A549 (cell line): Measurements from ENCODE around the gene TBC1D22A. TPM values are rescaled to one million over a fixed set of nuclear protein-coding genes. Genes with fewer than 3 reads are reported as not detected.

Experiments used
- ATAC-seq, 2 experiments: fragments of 200-7000 bp in 1 of 2; fragments of >200 bp in 1 of 2; cut with Nextera tagmentation in 1 of 2; cut with Tn5 transposase in 1 of 2; 3 replicates each; pipeline versions ENCODE4 v1.8.0 to v1.9.1; 2018 to 2020; ENCODE audit warnings: mild to moderate bottlenecking in 1 of 2, moderate library complexity in 1 of 2
- CTCF ChIA-PET: fragments of 300-600 bp; sonication (Branson Sonifier 250); formaldehyde crosslinking; extraction: SDS; loops from one replicate; lab custom pipeline; 2021; ENCODE audit warnings: antibody characterized with exemption, inconsistent platforms; lab: Yijun Ruan, JAX
- POLR2A ChIA-PET: fragments of 350-600 bp; formaldehyde crosslinking; extraction: SDS; loops from one replicate; lab custom pipeline; 2021; ENCODE audit warnings: antibody characterized with exemption, inconsistent platforms; lab: Yijun Ruan, JAX
- DNase-seq, 2 experiments: peaks; one replicate each; pipeline versions ENCODE4 v3.0.0 to v3.0.0-alpha.2; 2011 to 2016; ENCODE audit warnings: low read depth in 1 of 2, low spot score in 1 of 2
- FAIRE-seq: peaks from 2 replicates; lab custom pipeline; 2011; peaks lifted over from hg19 to GRCh38; lab: Jason Lieb, UNC
- H3K27ac ChIP-seq, 2 experiments: fragments of >200 bp; sonication (Bioruptor Twin); formaldehyde crosslinking; 3 replicates each; pipeline ENCODE4 v1.5.1; 2016 to 2017
- H3K4me1 ChIP-seq: fragments of >200 bp; sonication (Bioruptor Twin); formaldehyde crosslinking; 3 replicates; pipeline ENCODE4 v1.6.1; 2016
- H3K4me2 ChIP-seq: fragments of >200 bp; sonication (Bioruptor Twin); formaldehyde crosslinking; 3 replicates; pipeline ENCODE4 v1.6.1; 2016
- H3K4me3 ChIP-seq: fragments of >200 bp; sonication (Bioruptor Twin); formaldehyde crosslinking; 3 replicates; pipeline ENCODE4 v1.5.1; 2016
- H3K9me3 ChIP-seq: fragments of >200 bp; sonication (Bioruptor Twin); formaldehyde crosslinking; 3 replicates; pipeline ENCODE4 v1.6.1; 2016
- ATOH8 ChIP-seq: fragments of 250-450 bp; sonication (Bioruptor Pico); IDR thresholded peaks from 2 replicates; pipeline ENCODE4 v1.5.0; 2020; ENCODE audit warnings: low read depth, mild to moderate bottlenecking, moderate library complexity
- BHLHE40 ChIP-seq: IDR thresholded peaks from 2 replicates; pipeline ENCODE4 v1.6.1; 2012; ENCODE audit warnings: low read depth, low read length, inconsistent platforms
- CBX2 ChIP-seq: fragments of 200-600 bp; sonication (generic); IDR thresholded peaks from 2 replicates; pipeline ENCODE4 v1.6.1; 2016; ENCODE audit warnings: low read depth, mild to moderate bottlenecking, borderline replicate concordance
- CBX8 ChIP-seq: fragments of 200-600 bp; sonication (generic); IDR thresholded peaks from 2 replicates; pipeline ENCODE4 v1.6.1; 2016
- CHD2 ChIP-seq: fragments of 150-350 bp; IDR thresholded peaks from 2 replicates; pipeline ENCODE4 v1.6.1; 2014; ENCODE audit warnings: low read length; ENCODE audit not compliant: partially characterized antibody
- CHD4 ChIP-seq: fragments of 200-600 bp; sonication (generic); IDR thresholded peaks from 2 replicates; pipeline ENCODE4 v1.6.1; 2016; ENCODE audit warnings: antibody characterized with exemption, mild to moderate bottlenecking, borderline replicate concordance
- FOSL2 ChIP-seq, 2 experiments: fragments of 450-650 bp in 1 of 2; fragments of >200 bp in 1 of 2; sonication (Bioruptor Twin) in 1 of 2; formaldehyde crosslinking; IDR thresholded peaks; 2 replicates each; pipeline versions ENCODE4 v1.5.0 to v1.6.1; 2016 to 2020; ENCODE audit warnings: mild to moderate bottlenecking in 1 of 2, moderate library complexity in 1 of 2
- GATA3 ChIP-seq: IDR thresholded peaks from 2 replicates; pipeline ENCODE4 v1.6.1; 2012; ENCODE audit warnings: borderline replicate concordance
- HDAC2 ChIP-seq: fragments of 200-600 bp; sonication (generic); IDR thresholded peaks from 2 replicates; pipeline ENCODE4 v1.6.1; 2016
- HMGXB4 ChIP-seq: fragments of 250-450 bp; sonication (Bioruptor Pico); IDR thresholded peaks from 2 replicates; pipeline ENCODE4 v1.5.0; 2021; ENCODE audit warnings: mild to moderate bottlenecking, moderate library complexity, borderline replicate concordance
- MAFK ChIP-seq: fragments of 450-650 bp; IDR thresholded peaks from 2 replicates; pipeline ENCODE4 v1.6.1; 2014; ENCODE audit not compliant: partially characterized antibody
- MAZ ChIP-seq: fragments of 150-350 bp; IDR thresholded peaks from 2 replicates; pipeline ENCODE4 v1.6.1; 2014; ENCODE audit warnings: antibody characterized with exemption, low read depth, low read length, borderline replicate concordance
- PHF8 ChIP-seq: fragments of 200-600 bp; sonication (generic); IDR thresholded peaks from 2 replicates; pipeline ENCODE4 v1.6.1; 2016; ENCODE audit warnings: low read depth, mild to moderate bottlenecking, antibody characterized with exemption, moderate library complexity, borderline replicate concordance
- POLR2A ChIP-seq: IDR thresholded peaks from 2 replicates; pipeline ENCODE4 v1.6.1; 2012; ENCODE audit warnings: mild to moderate bottlenecking, low read length
- POLR2AphosphoS2 ChIP-seq: conservative IDR thresholded peaks from 2 replicates; pipeline ENCODE4 v1.6.1; 2012; ENCODE audit warnings: low read length, improper control_type of control experiment, inconsistent platforms
- RAD21 ChIP-seq, 2 experiments: fragments of >200 bp in 1 of 2; sonication (Bioruptor Twin) in 1 of 2; formaldehyde crosslinking in 1 of 2; IDR thresholded peaks in 1 of 2; conservative IDR thresholded peaks in 1 of 2; 2 replicates in 1 of 2; 3 replicates in 1 of 2; pipeline ENCODE4 v1.6.1; 2012 to 2018; ENCODE audit warnings: inconsistent platforms in 1 of 2
- USF2 ChIP-seq: fragments of 450-650 bp; IDR thresholded peaks from 2 replicates; pipeline ENCODE4 v1.6.1; 2014; ENCODE audit warnings: antibody characterized with exemption
- ZFP36 ChIP-seq: fragments of 450-650 bp; IDR thresholded peaks from 2 replicates; pipeline ENCODE4 v1.6.1; 2014; ENCODE audit warnings: borderline replicate concordance; ENCODE audit not compliant: partially characterized antibody
- ZNF302 ChIP-seq: fragments of 250-450 bp; sonication (Bioruptor Pico); IDR thresholded peaks from 2 replicates; pipeline ENCODE4 v1.9.0; 2021; ENCODE audit warnings: inconsistent platforms, mild to moderate bottlenecking, moderate library complexity
- ZSCAN20 ChIP-seq: fragments of 250-450 bp; sonication (Bioruptor Pico); IDR thresholded peaks from 2 replicates; pipeline ENCODE4 v1.8.0; 2022; ENCODE audit warnings: mild to moderate bottlenecking, moderate library complexity
- WGBS: methylation state at CpG from one replicate; pipeline ENCODE4 v1.1.6; 2017; ENCODE audit errors: missing lambda C conversion rate; 5-methylcytosine and 5-hydroxymethylcytosine counted together
- polyA plus RNA-seq, 4 experiments: library from polyadenylated mRNA; depleted of rRNA in 3 of 4; stranded (reverse); fragments of >200 nt; fragmentation: RNase III in 1 of 4; extraction: RNeasy Plus Mini Kit Qiagen cat#74134 plus additional on column Dnase treatment in 1 of 4; gene quantifications; 2 replicates in 3 of 4; 3 replicates in 1 of 4; pipeline ENCODE4 v1.2.3, GENCODE V29; 2011 to 2017
- TF ChIP-seq, protein P1 (sequence below): IDR thresholded peaks from 2 replicates; pipeline ENCODE4 v1.6.1; 2012; ENCODE audit warnings: low read depth, borderline replicate concordance
- TF ChIP-seq, protein P2 (sequence below): IDR thresholded peaks from 2 replicates; pipeline ENCODE4 v1.6.1; 2012

Gene TBC1D22A
- polyA plus RNA-seq, 2 of the 4 experiments (the other 2 are of a cell fraction), result 8.9 to 10.8 TPM

DNA sequence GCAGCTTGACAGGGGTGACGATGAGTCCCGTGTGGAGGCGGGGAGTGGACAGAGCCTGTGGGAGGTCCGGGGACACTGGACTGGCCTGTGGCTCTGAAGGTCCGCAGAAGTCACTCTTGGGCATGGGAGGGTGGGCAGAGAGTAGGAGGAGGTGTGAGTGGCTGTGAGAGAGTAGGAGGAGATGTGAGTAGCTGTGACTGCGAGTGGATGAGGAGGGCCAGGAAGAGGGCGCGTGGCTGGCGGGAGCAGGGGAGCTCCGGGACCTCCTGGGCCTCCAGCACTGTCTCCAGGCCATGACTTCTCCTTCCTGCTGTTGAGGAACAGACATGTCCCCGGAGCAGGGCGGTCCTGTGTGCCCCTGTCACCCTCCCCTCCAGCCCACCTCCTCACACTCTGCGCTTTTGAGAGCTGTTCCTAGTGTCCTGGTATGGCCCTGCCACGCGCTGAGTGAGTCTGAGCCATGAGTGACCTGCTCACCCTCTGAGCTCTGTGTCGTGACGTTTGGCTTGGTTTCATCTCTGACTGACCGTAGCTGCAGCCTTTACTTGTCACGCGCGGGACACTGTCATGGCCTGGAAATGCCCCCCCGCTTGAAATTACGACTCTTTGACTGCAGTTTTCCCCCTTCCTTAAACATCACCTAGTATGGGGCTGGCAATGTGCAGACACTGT lies 391.5 kb downstream of the TBC1D22A start:
- WGBS, result 88% methylated on average over 22 of the region's 23 CpGs
- no peak overlapping the region for H3K27ac ChIP-seq
- DNase-seq, result no peak
- ATAC-seq, result no peak
- no peaks in the 10 kb centered on the region for H3K4me1 ChIP-seq
- no peaks in the 10 kb centered on the region for H3K9me3 ChIP-seq
- POLR2A ChIA-PET, result no interaction called here
- TF ChIP-seq BHLHE40, result no peak
- no peak for TF ChIP-seq ZFP36
- no peak for TF ChIP-seq PHF8
- TF ChIP-seq MAFK, result no peak
- no peak for TF ChIP-seq CBX2
- no peak for TF ChIP-seq CHD2
- TF ChIP-seq CHD4, result no peak
- no peak for TF ChIP-seq HDAC2
- no peak overlapping the region for H3K4me2 ChIP-seq
- CTCF ChIA-PET, result no interaction called here
- no peak overlapping the region for H3K4me3 ChIP-seq
- no peak for FAIRE-seq

GRCh38 chr22:47154621-47155081 lies 392.2 kb downstream of the TBC1D22A start:
- Histone ChIP-seq H3K4me1 (no peaks in the 10 kb centered on the region), H3K4me3 (no peak overlapping the region), H3K4me2 (no peak overlapping the region), H3K27ac (no peak overlapping the region), H3K9me3 (no peaks in the 10 kb centered on the region)
- DNase-seq (no peak), FAIRE-seq (no peak), ATAC-seq (no peak)
- POLR2A ChIA-PET, result no interaction called here
- 94% methylated on average over 4 of the region's 19 CpGs for WGBS
- no peak for TF ChIP-seq ZSCAN20
- TF ChIP-seq CBX8, result no peak
- no peak for TF ChIP-seq PHF8
- TF ChIP-seq ATOH8 (CRISPR knock-in tag), result no peak
- TF ChIP-seq, protein P1, sequence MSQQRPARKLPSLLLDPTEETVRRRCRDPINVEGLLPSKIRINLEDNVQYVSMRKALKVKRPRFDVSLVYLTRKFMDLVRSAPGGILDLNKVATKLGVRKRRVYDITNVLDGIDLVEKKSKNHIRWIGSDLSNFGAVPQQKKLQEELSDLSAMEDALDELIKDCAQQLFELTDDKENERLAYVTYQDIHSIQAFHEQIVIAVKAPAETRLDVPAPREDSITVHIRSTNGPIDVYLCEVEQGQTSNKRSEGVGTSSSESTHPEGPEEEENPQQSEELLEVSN, result no peak
- TF ChIP-seq USF2, result no peak
- no peak for TF ChIP-seq POLR2AphosphoS2
- TF ChIP-seq FOSL2 (IDR thresholded peaks at IDR 0.05), result no peak
- TF ChIP-seq FOSL2 (CRISPR knock-in tag; IDR thresholded peaks at IDR 0.05), result no peak
- TF ChIP-seq POLR2A, result no peak
- no peak for TF ChIP-seq GATA3
- no peak for TF ChIP-seq ZNF302
- TF ChIP-seq RAD21 (conservative IDR thresholded peaks at IDR 0.05 in 1 of 2, IDR thresholded peaks at IDR 0.05 in 1 of 2), result no peak
- no peak for TF ChIP-seq MAZ
- no peak for TF ChIP-seq HMGXB4 (CRISPR knock-in tag)
- TF ChIP-seq, protein P2, sequence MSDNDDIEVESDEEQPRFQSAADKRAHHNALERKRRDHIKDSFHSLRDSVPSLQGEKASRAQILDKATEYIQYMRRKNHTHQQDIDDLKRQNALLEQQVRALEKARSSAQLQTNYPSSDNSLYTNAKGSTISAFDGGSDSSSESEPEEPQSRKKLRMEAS, result no peak
- CTCF ChIA-PET, result no interaction called here
